ENCODE data around the gene FAM170A. TPM values are rescaled to one million over a fixed set of nuclear protein-coding genes. Genes with fewer than 3 reads are reported as not detected.

The FAM170A gene
- total RNA-seq, 1 experiment from 2014 or later = not detected

- DNase-seq (no peak), ATAC-seq (no peak)
- no peak overlapping the region for H3K4me2 ChIP-seq (ENCODE audit: low read length)
- no peak overlapping the region for H3K9ac ChIP-seq (ENCODE audit: low read length)
- no TSS peak for BruUV-seq (replicated peaks)
- no peaks in the 10 kb centered on the region for H3K79me2 ChIP-seq (ENCODE audit: low read length)
- CTCF ChIA-PET = no interaction called here
- TF ChIP-seq CTCF (conservative IDR thresholded peaks at IDR 0.05; ENCODE audit: low read depth, low read length) (no peak), EZH2phosphoT487 (IDR thresholded peaks at IDR 0.05; ENCODE audit: borderline replicate concordance, low read length) (no peak), EZH2 (IDR thresholded peaks at IDR 0.05; ENCODE audit: low read length, unreplicated experiment) (no peak)
- no peak overlapping the region for H2AFZ ChIP-seq (ENCODE audit: low read length)
- no peaks in the 10 kb centered on the region for H3K27me3 ChIP-seq (ENCODE audit: low read length)
- intact Hi-C loops (cut with micrococcal nuclease) = no loop called here
- no peaks in the 10 kb centered on the region for H3K36me3 ChIP-seq (ENCODE audit: low read depth, low read length)
- H3F3A ChIP-seq (ENCODE audit: low read length, unreplicated experiment) = no peaks in the 10 kb centered on the region
- H3K4me1 ChIP-seq (ENCODE audit: insufficient read depth, low read length) = no peaks in the 10 kb centered on the region
- no peak overlapping the region for H3K4me3 ChIP-seq (ENCODE audit: low read length)
- no peaks in the 10 kb centered on the region for H3K9me2 ChIP-seq (replicated peaks; ENCODE audit: low read length)
- H4K20me1 ChIP-seq (ENCODE audit: low read length) = no peaks in the 10 kb centered on the region
- POLR2A ChIA-PET (ENCODE audit: unreplicated experiment) = no interaction called here
- H3K27ac ChIP-seq (ENCODE audit: low read length) = no peak overlapping the region
- H3K9me3 ChIP-seq (ENCODE audit: low read length) = no peaks in the 10 kb centered on the region
Observed at GRCh38 chr5:119596046-119596445, 33.3 kb upstream of the FAM170A start.

GRCh38 chr5:119597728-119598298, 31.5 kb upstream of the FAM170A start:
- Histone ChIP-seq H3F3A (ENCODE audit: low read length, unreplicated experiment) (no peaks in the 10 kb centered on the region), H3K79me2 (ENCODE audit: low read length) (no peaks in the 10 kb centered on the region), H3K4me1 (ENCODE audit: insufficient read depth, low read length) (no peaks in the 10 kb centered on the region), H3K9me3 (ENCODE audit: low read length) (no peaks in the 10 kb centered on the region), H3K36me3 (ENCODE audit: low read depth, low read length) (no peaks in the 10 kb centered on the region), H2AFZ (ENCODE audit: low read length) (no peak overlapping the region), H4K20me1 (ENCODE audit: low read length) (no peaks in the 10 kb centered on the region), H3K9me2 (replicated peaks; ENCODE audit: low read length) (no peaks in the 10 kb centered on the region), H3K27ac (ENCODE audit: low read length) (no peak overlapping the region), H3K4me3 (ENCODE audit: low read length) (no peak overlapping the region), H3K4me2 (ENCODE audit: low read length) (no peak overlapping the region), H3K9ac (ENCODE audit: low read length) (no peak overlapping the region), H3K27me3 (ENCODE audit: low read length) (no peaks in the 10 kb centered on the region)
- intact Hi-C loops (cut with micrococcal nuclease) = no loop called here
- POLR2A ChIA-PET (ENCODE audit: unreplicated experiment) = no interaction called here
- TF ChIP-seq EZH2phosphoT487 (IDR thresholded peaks at IDR 0.05; ENCODE audit: borderline replicate concordance, low read length) = no peak
- TF ChIP-seq CTCF (conservative IDR thresholded peaks at IDR 0.05; ENCODE audit: low read depth, low read length) = no peak
- no peak for TF ChIP-seq EZH2 (IDR thresholded peaks at IDR 0.05; ENCODE audit: low read length, unreplicated experiment)
- DNase-seq (no peak), ATAC-seq (no peak)
- no TSS peak for BruUV-seq (replicated peaks)
- CTCF ChIA-PET = no interaction called here

GRCh38 chr5:119613937-119614336, 15.4 kb upstream of the FAM170A start:
- ChIA-PET CTCF (no interaction called here), POLR2A (ENCODE audit: unreplicated experiment) (no interaction called here)
- TF ChIP-seq CTCF (conservative IDR thresholded peaks at IDR 0.05; ENCODE audit: low read depth, low read length) (no peak), EZH2phosphoT487 (IDR thresholded peaks at IDR 0.05; ENCODE audit: borderline replicate concordance, low read length) (no peak), EZH2 (IDR thresholded peaks at IDR 0.05; ENCODE audit: low read length, unreplicated experiment) (no peak)
- no peaks in the 10 kb centered on the region for H3K4me1 ChIP-seq (ENCODE audit: insufficient read depth, low read length)
- H3K4me3 ChIP-seq (ENCODE audit: low read length) = no peak overlapping the region
- intact Hi-C loops (cut with micrococcal nuclease) = no loop called here
- H3K36me3 ChIP-seq (ENCODE audit: low read depth, low read length) = no peaks in the 10 kb centered on the region
- H3K9me3 ChIP-seq (ENCODE audit: low read length) = no peaks in the 10 kb centered on the region
- H3K9me2 ChIP-seq (replicated peaks; ENCODE audit: low read length) = no peaks in the 10 kb centered on the region
- DNase-seq (no peak), ATAC-seq (no peak)
- BruUV-seq (replicated peaks) = no TSS peak
- H3F3A ChIP-seq (ENCODE audit: low read length, unreplicated experiment) = no peaks in the 10 kb centered on the region
- H3K9ac ChIP-seq (ENCODE audit: low read length) = no peak overlapping the region
- no peak overlapping the region for H3K27ac ChIP-seq (ENCODE audit: low read length)
- H4K20me1 ChIP-seq (ENCODE audit: low read length) = no peaks in the 10 kb centered on the region
- H2AFZ ChIP-seq (ENCODE audit: low read length) = no peak overlapping the region
- H3K4me2 ChIP-seq (ENCODE audit: low read length) = no peak overlapping the region
- no peaks in the 10 kb centered on the region for H3K27me3 ChIP-seq (ENCODE audit: low read length)
- no peaks in the 10 kb centered on the region for H3K79me2 ChIP-seq (ENCODE audit: low read length)
